Upper lobe of left lung (tissue), 4 donors: ENCODE results near the gene BRICD5.

Experiments used
- CTCF ChIP-seq, 6 experiments: fragments of 450-650 bp in 4 of 6; fragments of 200-600 bp in 2 of 6; sonication (generic) in 2 of 6; IDR thresholded peaks; one replicate each; pipeline ENCODE4 v1.5.1; 2016 to 2019; ENCODE audit warnings: antibody characterized with exemption in 6 of 6
- EP300 ChIP-seq, 4 donors: sonication (generic); formaldehyde crosslinking; IDR thresholded peaks; one replicate each; pipeline ENCODE4 v1.5.1; 2017; ENCODE audit warnings: antibody characterized with exemption in 4 of 4, control low read depth in 2 of 4
- POLR2A ChIP-seq, 4 donors: fragments of 450-650 bp; IDR thresholded peaks; one replicate each; pipeline ENCODE4 v1.5.1; 2016 to 2017; ENCODE audit warnings: antibody characterized with exemption in 4 of 4, mild to moderate bottlenecking in 2 of 4
- POLR2AphosphoS5 ChIP-seq, 2 donors: sonication (generic); formaldehyde crosslinking; IDR thresholded peaks; one replicate each; pipeline ENCODE4 v1.5.1; 2017; ENCODE audit warnings: antibody characterized with exemption in 2 of 2

GRCh38 chr16:2197765-2198164 is 12.9 kb downstream of the BRICD5 start:
- TF ChIP-seq CTCF (IDR thresholded peaks at IDR 0.05): no peak
- no peak for TF ChIP-seq POLR2A (IDR thresholded peaks at IDR 0.05)
- TF ChIP-seq EP300 (IDR thresholded peaks at IDR 0.05): no peak
- TF ChIP-seq POLR2AphosphoS5 (IDR thresholded peaks at IDR 0.05): no peak
